SK-N-SH (cell line): Measurements from ENCODE around the gene SLC2A4. TPM values are rescaled to one million over a fixed set of nuclear protein-coding genes. Genes with fewer than 3 reads are reported as not detected.

Experiments
- CTCF ChIA-PET: fragments of 300-600, 350-600 bp; formaldehyde crosslinking; extraction: SDS; loops from one replicate; lab custom pipeline; 2021; lab: Yijun Ruan, JAX
- POLR2A ChIA-PET: fragments of 350-600 bp; sonication (Branson Sonifier 250); formaldehyde crosslinking; extraction: SDS; loops from one replicate; lab custom pipeline; 2020; ENCODE audit warnings: antibody characterized with exemption, inconsistent platforms; lab: Yijun Ruan, JAX
- DNase-seq: peaks from one replicate; pipeline ENCODE4 v3.0.0; 2012
- H2AFZ ChIP-seq: fragments of 200-600 bp; sonication (generic); 2 replicates; pipeline ENCODE4 v1.8.1; 2016; ENCODE audit warnings: antibody characterized with exemption, mild to moderate bottlenecking, low read depth
- H3F3A ChIP-seq: fragments of 200-600 bp; sonication (generic); replicated peaks from 2 replicates; pipeline ENCODE3; 2016; ENCODE audit warnings: antibody characterized with exemption, mild to moderate bottlenecking; ENCODE audit not compliant: insufficient read depth
- H3K27ac ChIP-seq, 2 experiments: fragments of 200-500 bp in 1 of 2; fragments of 200-600 bp in 1 of 2; sonication (Bioruptor generic) in 1 of 2; sonication (generic), shearing (Covaris generic) in 1 of 2; 2 replicates each; pipeline versions ENCODE4 v1.5.1 to v1.6.1; 2014 to 2016; ENCODE audit warnings: low read depth in 2 of 2, inconsistent platforms in 1 of 2, low read length in 1 of 2, mild to moderate bottlenecking in 1 of 2, mixed read lengths in 1 of 2
- H3K27me3 ChIP-seq: fragments of 200-600 bp; sonication (generic), shearing (Covaris generic); 2 replicates; pipeline ENCODE4 v1.6.1; 2016; ENCODE audit warnings: mixed run types; ENCODE audit not compliant: insufficient read depth
- H3K36me3 ChIP-seq, 2 experiments: fragments of 200-500 bp in 1 of 2; fragments of 200-600 bp in 1 of 2; sonication (Bioruptor generic) in 1 of 2; sonication (generic) in 1 of 2; replicated peaks in 1 of 2; 2 replicates each; pipeline versions ENCODE3 to v1.5.1; 2014 to 2016; ENCODE audit warnings: low read length in 1 of 2, mild to moderate bottlenecking in 1 of 2; ENCODE audit not compliant: insufficient read depth in 2 of 2, control insufficient read depth in 1 of 2
- H3K4me1 ChIP-seq, 2 experiments: fragments of 200-500 bp in 1 of 2; fragments of 200-600 bp in 1 of 2; sonication (Bioruptor generic) in 1 of 2; sonication (generic), shearing (Covaris generic) in 1 of 2; 2 replicates each; pipeline versions ENCODE4 v1.5.1 to v1.6.1; 2014 to 2016; ENCODE audit warnings: low read depth in 1 of 2, low read length in 1 of 2, mixed run types in 1 of 2; ENCODE audit not compliant: insufficient read depth in 2 of 2, control insufficient read depth in 1 of 2
- H3K4me2 ChIP-seq: fragments of 200-600 bp; sonication (generic), shearing (Covaris generic); 2 replicates; pipeline ENCODE4 v1.6.1; 2017; ENCODE audit warnings: mixed run types
- H3K4me3 ChIP-seq, 2 experiments: fragments of 200-500 bp in 1 of 2; fragments of 200-600 bp in 1 of 2; sonication (Bioruptor generic) in 1 of 2; sonication (generic), shearing (Covaris generic) in 1 of 2; 2 replicates each; pipeline versions ENCODE4 v1.5.1 to v1.8.1; 2014 to 2016; ENCODE audit warnings: low read depth in 2 of 2, inconsistent platforms in 1 of 2, low read length in 1 of 2, mild to moderate bottlenecking in 1 of 2, mixed read lengths in 1 of 2, moderate library complexity in 1 of 2
- H3K79me2 ChIP-seq: fragments of 200-600 bp; sonication (generic); 2 replicates; pipeline ENCODE4 v1.8.1; 2017; ENCODE audit warnings: mild to moderate bottlenecking; ENCODE audit not compliant: insufficient read depth
- H3K9ac ChIP-seq: fragments of 200-600 bp; sonication (generic); 2 replicates; pipeline ENCODE4 v1.6.1; 2017; ENCODE audit warnings: mixed run types
- H3K9me2 ChIP-seq: fragments of 200-600 bp; sonication (generic); 2 replicates; pipeline ENCODE4 v1.6.1; 2017; ENCODE audit warnings: mixed run types
- H3K9me3 ChIP-seq: fragments of 200-600 bp; sonication (generic); 2 replicates; pipeline ENCODE4 v1.6.1; 2017; ENCODE audit warnings: mixed run types, mild to moderate bottlenecking, moderate library complexity
- H4K20me1 ChIP-seq: fragments of 200-600 bp; sonication (generic); 2 replicates; pipeline ENCODE4 v1.6.1; 2017; ENCODE audit warnings: mild to moderate bottlenecking, mixed run types; ENCODE audit not compliant: insufficient read depth
- CHD2 ChIP-seq: fragments of 150-350 bp; IDR thresholded peaks from 2 replicates; pipeline ENCODE4 v1.6.1; 2018; ENCODE audit warnings: low read length; ENCODE audit not compliant: partially characterized antibody
- ELF1 ChIP-seq: IDR thresholded peaks from 2 replicates; pipeline ENCODE4 v1.4.0; 2012
- EP300 ChIP-seq, 2 experiments: IDR thresholded peaks; 2 replicates each; pipeline versions ENCODE4 v1.4.0 to v1.6.1; 2012; ENCODE audit warnings: borderline replicate concordance in 1 of 2, low read depth in 1 of 2, low read length in 1 of 2
- FOSL2 ChIP-seq: IDR thresholded peaks from 2 replicates; pipeline ENCODE4 v1.4.0; 2012; ENCODE audit warnings: low read depth, mild to moderate bottlenecking, moderate library complexity, borderline replicate concordance
- FOXM1 ChIP-seq: IDR thresholded peaks from 2 replicates; pipeline ENCODE4 v1.4.0; 2012; ENCODE audit warnings: low read depth, mild to moderate bottlenecking
- JUND ChIP-seq: IDR thresholded peaks from 2 replicates; pipeline ENCODE4 v1.4.0; 2012
- MXI1 ChIP-seq: IDR thresholded peaks from 2 replicates; pipeline ENCODE4 v1.6.1; 2012; ENCODE audit warnings: mild to moderate bottlenecking, low read depth, low read length, improper control_type of control experiment
- NFIC ChIP-seq: IDR thresholded peaks from 2 replicates; pipeline ENCODE4 v1.4.0; 2012; ENCODE audit warnings: borderline replicate concordance
- RAD21 ChIP-seq: IDR thresholded peaks from 2 replicates; pipeline ENCODE4 v1.6.1; 2012; ENCODE audit warnings: mild to moderate bottlenecking, low read length
- RFX5 ChIP-seq: IDR thresholded peaks from 2 replicates; pipeline ENCODE4 v1.6.1; 2012; ENCODE audit warnings: mild to moderate bottlenecking, improper control_type of control experiment, low read length
- SIN3A ChIP-seq: IDR thresholded peaks from 2 replicates; pipeline ENCODE4 v1.6.1; 2012; ENCODE audit warnings: low read depth, mild to moderate bottlenecking, low read length, moderate library complexity, borderline replicate concordance
- SMC3 ChIP-seq: IDR thresholded peaks from 2 replicates; pipeline ENCODE4 v1.6.1; 2012; ENCODE audit warnings: low read depth, low read length, improper control_type of control experiment
- TCF12 ChIP-seq: IDR thresholded peaks from 2 replicates; pipeline ENCODE4 v1.4.0; 2012
- TEAD4 ChIP-seq: IDR thresholded peaks from 2 replicates; pipeline ENCODE4 v1.4.0; 2012; ENCODE audit warnings: mild to moderate bottlenecking, borderline replicate concordance; ENCODE audit not compliant: insufficient read depth
- USF2 ChIP-seq: fragments of 150-350 bp; IDR thresholded peaks from 2 replicates; pipeline ENCODE4 v1.6.1; 2017; ENCODE audit warnings: antibody characterized with exemption, low read length, low read depth, borderline replicate concordance
- YY1 ChIP-seq: IDR thresholded peaks from 2 replicates; pipeline ENCODE4 v1.4.0; 2012; ENCODE audit warnings: low read depth, mild to moderate bottlenecking
- WGBS: methylation state at CpG from one replicate; pipeline ENCODE4 v1.1.6; 2017; ENCODE audit warnings: low lambda C conversion rate; 5-methylcytosine and 5-hydroxymethylcytosine counted together
- polyA plus RNA-seq, 3 experiments: library from polyadenylated mRNA; depleted of rRNA; stranded (reverse); fragments of >200 nt; gene quantifications; 2 replicates each; pipeline ENCODE4 v1.2.3, GENCODE V29; 2012
- TF ChIP-seq, protein P1 (sequence below): IDR thresholded peaks from 2 replicates; pipeline ENCODE4 v1.6.1; 2012; ENCODE audit warnings: mild to moderate bottlenecking, low read depth, low read length, moderate library complexity
- TF ChIP-seq, protein P2 (sequence below): IDR thresholded peaks from 2 replicates; pipeline ENCODE4; 2012

SLC2A4 gene
- polyA plus RNA-seq, 1 of the 3 experiments (the other 2 are of a cell fraction), result 0.44 TPM

DNA sequence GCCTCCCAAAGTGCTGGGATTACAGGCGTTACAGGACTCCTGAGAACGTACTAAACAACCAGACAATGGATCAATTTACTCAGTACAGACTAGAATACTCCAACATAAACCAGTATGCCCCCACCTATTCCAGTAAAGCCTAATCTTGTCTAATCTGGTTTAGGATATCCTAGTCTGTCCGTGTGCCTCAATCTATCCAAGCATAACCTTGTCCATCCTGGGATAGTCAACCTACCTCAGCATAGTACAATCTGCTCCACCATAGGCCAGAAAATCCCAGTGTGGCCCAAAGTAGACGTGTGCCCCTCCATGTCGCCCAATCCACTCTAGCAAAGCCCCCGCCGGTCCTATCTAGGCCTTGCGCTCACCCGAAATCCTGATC, 47.8 kb upstream of the SLC2A4 start:
- Histone ChIP-seq H3K9me2 (no peaks in the 10 kb centered on the region), H3K4me3 (peak overlapping the region; percentile 86 to 89), H3K79me2 (peaks cover 84% of the 10 kb centered on the region), H3K36me3 (peaks cover 38 to 48% of the 10 kb centered on the region in 2 experiments), H2AFZ (peak overlapping the region; percentile 13; the same call in 1 of the 2 replicates), H3F3A (peaks cover 34% of the 10 kb centered on the region), H3K4me2 (peak overlapping the region; percentile 81), H4K20me1 (peaks cover 36% of the 10 kb centered on the region), H3K9me3 (no peaks in the 10 kb centered on the region), H3K27me3 (no peaks in the 10 kb centered on the region), H3K27ac (peak overlapping the region; percentile 82 to 94), H3K4me1 (peaks cover 31 to 34% of the 10 kb centered on the region in 2 experiments), H3K9ac (peak overlapping the region; percentile 89)
- TF ChIP-seq SIN3A (no peak), ELF1 (no peak), FOSL2 (no peak), SMC3 (no peak)
- no peak for DNase-seq
- WGBS, result 4% methylated on average over 9 of the region's 9 CpGs
- POLR2A ChIA-PET, result interaction anchor here (0.7 to 1.9 kb wide), 8 partner anchors 8 to 63 kb away, joined by 3 to 27 read pairs (median 4); partner anchors contain the start of genes ACADVL, DLG4 and GABARAP
- CTCF ChIA-PET, result interaction anchor here (0.7 to 6.5 kb wide), 4 partner anchors 14 to 212 kb away, joined by 3 to 44 read pairs (median 20); partner anchors contain the start of genes ACADVL and DLG4

- peaks cover 90% of the 10 kb centered on the region for H3K79me2 ChIP-seq
- peaks cover 32 to 42% of the 10 kb centered on the region in 2 experiments for H3K36me3 ChIP-seq
- POLR2A ChIA-PET, result interaction anchor here (0.7 to 1.7 kb wide), 8 partner anchors 8 to 95 kb away, joined by 3 to 27 read pairs (median 4); partner anchors contain the start of genes ACADVL, DLG4, GABARAP and NEURL4
- peak within 1 kb of the TSS; percentile 86 to 89 for H3K4me3 ChIP-seq
- no peaks in the 10 kb centered on the region for H3K9me3 ChIP-seq
- peaks cover 36% of the 10 kb centered on the region for H4K20me1 ChIP-seq
- H3K9ac ChIP-seq, result peak within 1 kb of the TSS; percentile 89
- 3% methylated on average over 42 of the region's 72 CpGs for WGBS
- no peaks in the 10 kb centered on the region for H3K9me2 ChIP-seq
- CTCF ChIA-PET, result interaction anchor here (0.6 to 6.5 kb wide), 8 partner anchors 12 to 112 kb away, joined by 3 to 44 read pairs (median 4); partner anchors contain the start of genes ACADVL, CTDNEP1 and DLG4
- peak; percentile 97 for DNase-seq
- peaks cover 34% of the 10 kb centered on the region for H3F3A ChIP-seq
- H2AFZ ChIP-seq, result peak within 1 kb of the TSS; percentile 35; the same call in 1 of the 2 replicates
- no peaks in the 10 kb centered on the region for H3K27me3 ChIP-seq
- H3K4me2 ChIP-seq, result peak within 1 kb of the TSS; percentile 81
- H3K27ac ChIP-seq, result peak within 1 kb of the TSS; percentile 82 to 94
- H3K4me1 ChIP-seq, result peaks cover 31 to 34% of the 10 kb centered on the region in 2 experiments
- TF ChIP-seq ELF1, result peak; percentile 79
- TF ChIP-seq USF2, result peak; percentile 100
- TF ChIP-seq NFIC, result no peak; the same call in 1 of the 2 replicates
- no peak for TF ChIP-seq TCF12
- TF ChIP-seq TEAD4, result peak; percentile 58; the same call in 1 of the 2 replicates
- TF ChIP-seq, protein P1, sequence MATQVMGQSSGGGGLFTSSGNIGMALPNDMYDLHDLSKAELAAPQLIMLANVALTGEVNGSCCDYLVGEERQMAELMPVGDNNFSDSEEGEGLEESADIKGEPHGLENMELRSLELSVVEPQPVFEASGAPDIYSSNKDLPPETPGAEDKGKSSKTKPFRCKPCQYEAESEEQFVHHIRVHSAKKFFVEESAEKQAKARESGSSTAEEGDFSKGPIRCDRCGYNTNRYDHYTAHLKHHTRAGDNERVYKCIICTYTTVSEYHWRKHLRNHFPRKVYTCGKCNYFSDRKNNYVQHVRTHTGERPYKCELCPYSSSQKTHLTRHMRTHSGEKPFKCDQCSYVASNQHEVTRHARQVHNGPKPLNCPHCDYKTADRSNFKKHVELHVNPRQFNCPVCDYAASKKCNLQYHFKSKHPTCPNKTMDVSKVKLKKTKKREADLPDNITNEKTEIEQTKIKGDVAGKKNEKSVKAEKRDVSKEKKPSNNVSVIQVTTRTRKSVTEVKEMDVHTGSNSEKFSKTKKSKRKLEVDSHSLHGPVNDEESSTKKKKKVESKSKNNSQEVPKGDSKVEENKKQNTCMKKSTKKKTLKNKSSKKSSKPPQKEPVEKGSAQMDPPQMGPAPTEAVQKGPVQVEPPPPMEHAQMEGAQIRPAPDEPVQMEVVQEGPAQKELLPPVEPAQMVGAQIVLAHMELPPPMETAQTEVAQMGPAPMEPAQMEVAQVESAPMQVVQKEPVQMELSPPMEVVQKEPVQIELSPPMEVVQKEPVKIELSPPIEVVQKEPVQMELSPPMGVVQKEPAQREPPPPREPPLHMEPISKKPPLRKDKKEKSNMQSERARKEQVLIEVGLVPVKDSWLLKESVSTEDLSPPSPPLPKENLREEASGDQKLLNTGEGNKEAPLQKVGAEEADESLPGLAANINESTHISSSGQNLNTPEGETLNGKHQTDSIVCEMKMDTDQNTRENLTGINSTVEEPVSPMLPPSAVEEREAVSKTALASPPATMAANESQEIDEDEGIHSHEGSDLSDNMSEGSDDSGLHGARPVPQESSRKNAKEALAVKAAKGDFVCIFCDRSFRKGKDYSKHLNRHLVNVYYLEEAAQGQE, result no peak
- peak; percentile 86 for TF ChIP-seq MXI1
- TF ChIP-seq CHD2, result peak; percentile 96
- peak; percentile 51; the same call in 1 of the 2 replicates for TF ChIP-seq FOXM1
- TF ChIP-seq YY1, result peak; percentile 70; the same call in 1 of the 2 replicates
- peak; percentile 66 for TF ChIP-seq JUND
- TF ChIP-seq RFX5, result no peak
- TF ChIP-seq, protein P2, sequence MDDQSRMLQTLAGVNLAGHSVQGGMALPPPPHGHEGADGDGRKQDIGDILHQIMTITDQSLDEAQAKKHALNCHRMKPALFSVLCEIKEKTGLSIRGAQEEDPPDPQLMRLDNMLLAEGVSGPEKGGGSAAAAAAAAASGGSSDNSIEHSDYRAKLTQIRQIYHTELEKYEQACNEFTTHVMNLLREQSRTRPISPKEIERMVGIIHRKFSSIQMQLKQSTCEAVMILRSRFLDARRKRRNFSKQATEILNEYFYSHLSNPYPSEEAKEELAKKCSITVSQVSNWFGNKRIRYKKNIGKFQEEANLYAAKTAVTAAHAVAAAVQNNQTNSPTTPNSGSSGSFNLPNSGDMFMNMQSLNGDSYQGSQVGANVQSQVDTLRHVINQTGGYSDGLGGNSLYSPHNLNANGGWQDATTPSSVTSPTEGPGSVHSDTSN, result peak; percentile 92
- TF ChIP-seq SMC3, result peak; percentile 3; the same call in 1 of the 2 replicates
- TF ChIP-seq EP300 (IDR thresholded peaks at IDR 0.05; ENCODE audit: borderline replicate concordance in 1 of 2, low read depth in 1 of 2, low read length in 1 of 2), result peak in 1 of 2 experiments; percentile 41; a peak in 1 of 4 replicates
- no peak for TF ChIP-seq RAD21
These were observed 47.2 kb upstream of the SLC2A4 start, which contains the start of gene DVL2 for GRCh38 chr17:7234083-7234951. Gene DVL2 (minus strand): TSS chr17:7234517. CDS start chr17:7234262, 255 bp downstream.
